HG03565 (cell line): ENCODE measurements around the gene CXCR3.
"Not testable (repeated sequence)": the region's sequence is repeated elsewhere in the genome, so short reads cannot be mapped to it uniquely, and the experiment has no call there.

Experiments
- ATAC-seq: cut with Tn5 transposase; IDR thresholded peaks from one replicate; pipeline ENCODE4 v1.9.1; 2021; ENCODE audit warnings: mild to moderate bottlenecking, moderate library complexity; ENCODE audit not compliant: unreplicated experiment

Gene CXCR3

GRCh38 chrX:71618303-71618721 is at the start of gene CXCR3:
Gene CXCR3 (minus strand): TSS chrX:71618511. CDS start chrX:71618449, 62 bp downstream.
- peak; percentile 52 for ATAC-seq

DNA sequence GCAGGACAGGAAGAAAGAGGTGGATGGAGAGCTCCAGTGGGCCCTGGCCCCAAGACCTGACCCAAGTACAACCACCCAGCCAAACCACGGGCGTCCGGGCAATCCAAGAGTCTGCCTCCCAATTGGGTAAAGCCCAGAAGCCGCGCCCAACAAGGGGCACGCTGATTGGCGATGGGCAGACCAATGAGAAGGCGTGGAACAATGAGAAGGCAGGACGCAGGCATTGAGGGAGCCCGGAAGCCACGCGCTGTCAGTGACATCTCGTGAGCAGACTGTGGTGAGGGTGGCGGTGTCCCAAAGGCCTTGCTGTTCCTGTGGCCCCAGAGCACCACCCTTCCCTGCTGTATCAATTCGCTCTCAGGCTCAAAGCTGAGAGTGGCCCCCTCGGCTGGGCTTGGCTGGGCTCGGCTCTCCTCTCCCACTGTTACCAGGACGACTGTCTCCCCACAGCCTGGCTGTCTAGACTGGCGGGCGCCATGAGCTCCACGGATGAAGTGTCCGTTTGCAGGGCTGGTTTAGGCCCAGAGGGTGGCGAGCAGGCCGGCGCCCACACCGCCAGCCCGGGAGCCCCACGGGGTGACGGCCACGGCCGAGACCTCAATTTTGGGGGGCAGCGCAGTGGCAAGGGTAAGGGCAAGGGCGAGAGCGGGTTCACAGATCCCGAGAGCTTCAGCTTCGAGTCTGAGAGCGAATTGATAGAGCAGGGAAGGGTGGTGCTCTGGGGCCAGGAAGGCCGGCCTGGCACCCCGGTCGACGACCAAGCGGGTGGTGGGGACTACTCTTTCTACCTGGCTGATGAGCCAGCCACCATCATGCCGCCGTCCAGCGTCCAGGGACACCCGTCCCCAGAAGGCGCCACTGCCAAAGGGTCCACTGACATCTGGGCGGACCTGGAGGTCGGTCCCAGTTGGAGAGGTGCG is 49.3 kb upstream of the CXCR3 start, which contains the start of gene LOC101059915:
Gene LOC101059915, plus strand, starts transcription at position 219 of the 920 bp plus-strand sequence.
- no peak for ATAC-seq

DNA sequence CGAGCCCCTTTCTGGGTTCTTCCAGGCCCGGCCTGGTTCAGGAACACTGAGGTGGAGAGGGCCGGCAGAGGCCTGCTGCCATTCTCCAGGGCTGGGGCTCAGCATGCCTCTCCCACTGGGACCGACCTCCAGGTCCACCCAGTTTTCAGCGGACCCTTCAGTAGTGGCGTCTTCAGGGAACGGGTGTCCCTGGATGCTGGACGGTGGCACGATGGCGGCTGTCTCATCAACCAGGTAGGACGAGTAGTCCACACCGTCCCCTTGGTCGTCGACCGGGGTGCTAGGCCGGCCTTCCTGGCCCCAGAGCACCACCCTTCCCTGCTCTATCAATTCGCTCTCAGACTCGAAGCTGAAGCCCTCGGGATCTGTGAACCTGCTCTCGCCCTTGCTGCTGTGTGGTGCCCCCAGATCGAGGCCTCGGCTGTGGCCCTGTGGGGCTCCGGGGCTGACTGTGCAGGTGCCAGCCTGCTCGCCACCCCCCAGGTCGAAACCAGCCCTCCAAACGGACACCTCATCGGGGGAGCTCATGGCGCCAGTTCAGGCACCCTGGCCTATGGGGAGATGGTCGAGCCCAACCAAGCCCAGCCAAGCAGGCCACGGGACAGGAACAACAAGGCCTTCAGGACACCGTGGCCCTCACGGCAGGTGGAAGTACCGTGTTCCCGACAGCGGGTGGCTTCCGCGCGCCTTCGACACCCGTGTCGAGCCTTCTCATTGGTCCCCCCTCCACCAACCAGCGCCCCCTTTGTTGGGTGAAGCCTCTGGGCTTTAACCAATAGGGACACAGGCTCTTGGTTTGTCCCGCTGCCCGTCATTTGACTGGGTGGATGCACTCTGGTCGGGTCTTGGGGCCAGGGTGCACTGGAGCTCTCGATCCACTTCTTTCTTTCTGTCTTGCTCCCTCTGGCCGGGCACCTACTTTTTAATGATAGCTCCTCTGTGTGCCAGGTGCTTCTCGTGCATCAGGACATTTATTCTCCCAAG is 48.2 kb upstream of the CXCR3 start:
- ATAC-seq: no peak

DNA sequence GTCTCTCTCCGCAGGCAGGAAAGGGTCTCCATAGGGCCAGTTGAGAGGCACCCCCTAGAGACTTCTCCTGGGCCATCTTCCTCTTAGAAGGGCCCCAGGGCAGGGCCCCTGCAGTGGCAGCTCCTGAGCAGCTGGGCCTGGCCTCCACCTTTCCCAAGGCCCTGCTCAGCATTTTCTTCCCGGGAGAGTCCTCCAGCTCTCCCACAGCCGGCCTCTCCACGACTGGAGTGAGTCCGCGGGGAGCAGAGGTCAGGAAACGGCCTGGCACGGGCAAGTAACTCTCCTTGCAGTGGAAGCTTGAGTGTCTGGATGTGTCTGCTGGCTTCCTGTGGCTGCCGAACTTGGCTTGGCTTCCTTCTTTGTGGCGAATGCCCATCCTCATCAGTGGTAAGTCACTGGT is 47.4 kb upstream of the CXCR3 start:
- ATAC-seq: no peak

DNA sequence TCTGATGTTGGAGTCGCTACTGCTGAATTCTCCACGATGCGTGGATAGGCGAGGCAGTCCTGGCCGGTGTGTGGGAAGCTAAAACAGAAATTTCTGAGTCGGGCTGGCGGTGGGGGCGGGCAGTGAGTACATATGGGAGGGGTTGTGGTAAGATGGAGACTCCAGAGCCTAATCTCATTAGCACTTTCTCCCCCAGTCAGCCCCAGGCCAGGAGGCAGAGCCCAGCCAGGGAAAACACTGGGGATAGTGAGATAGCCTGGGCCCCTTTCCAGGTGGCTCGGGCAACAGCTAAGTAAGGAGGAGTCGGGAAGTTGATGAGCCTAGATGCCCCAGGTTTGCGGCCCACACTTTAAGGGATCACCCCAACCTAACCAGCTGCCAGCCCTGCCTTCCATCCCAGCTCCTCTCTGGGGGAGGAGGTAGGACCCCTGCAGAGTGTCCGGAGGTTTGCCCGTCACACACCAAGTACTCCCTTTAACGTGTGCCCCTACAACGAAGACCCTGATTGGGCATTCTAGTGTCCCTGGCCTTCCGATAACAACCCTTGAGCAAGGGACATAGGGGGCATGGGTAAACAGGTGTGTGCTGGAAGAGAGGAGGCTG is 46.7 kb upstream of the CXCR3 start:
- ATAC-seq: no peak

DNA sequence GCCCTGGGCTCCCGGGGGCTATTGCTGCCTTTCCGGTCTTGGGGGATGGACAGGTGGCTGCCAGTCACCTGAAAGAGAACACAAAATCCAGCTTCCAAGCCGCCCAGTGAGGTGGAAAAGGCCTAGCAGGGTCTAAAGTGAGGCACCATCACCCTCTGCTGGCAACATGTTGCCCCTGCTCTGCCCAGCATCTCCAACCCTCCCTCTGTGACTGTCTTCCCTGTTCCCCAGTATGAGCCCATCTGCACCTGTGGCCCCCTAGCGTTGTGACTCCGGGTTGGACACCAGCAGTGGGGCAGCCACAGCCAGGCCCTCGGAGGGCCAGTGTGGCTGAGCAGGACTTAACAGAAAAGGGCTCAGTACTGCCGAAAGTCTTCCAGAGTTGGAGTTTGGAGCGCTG is 45.9 kb upstream of the CXCR3 start:
- ATAC-seq: not testable (repeated sequence)

- ATAC-seq: not testable (repeated sequence)
Measured at GRCh38 chrX:71663238-71663637, 44.9 kb upstream of the CXCR3 start.

DNA sequence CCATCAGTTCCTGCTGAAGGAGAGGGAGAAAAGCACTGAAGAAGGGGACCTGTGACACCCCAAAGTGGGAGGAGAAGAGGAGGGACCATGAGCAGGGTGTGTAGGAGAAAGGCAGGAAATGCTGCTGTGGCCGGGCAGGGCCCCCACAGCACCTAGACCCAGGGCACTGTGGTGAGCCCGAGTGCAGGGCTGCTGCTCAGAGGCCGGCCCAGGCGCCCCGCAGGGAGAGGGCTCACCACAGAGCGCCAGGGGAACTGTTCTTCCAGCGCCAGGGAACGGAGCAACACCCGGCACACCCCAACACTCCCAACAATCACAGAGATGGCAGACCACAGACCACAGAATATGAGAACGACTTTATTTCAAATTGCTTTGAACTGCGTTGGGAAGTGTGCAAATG is 44.3 kb upstream of the CXCR3 start:
- not testable (repeated sequence) for ATAC-seq

- ATAC-seq: no peak
Measured at GRCh38 chrX:71661919-71662318, 43.6 kb upstream of the CXCR3 start.

DNA sequence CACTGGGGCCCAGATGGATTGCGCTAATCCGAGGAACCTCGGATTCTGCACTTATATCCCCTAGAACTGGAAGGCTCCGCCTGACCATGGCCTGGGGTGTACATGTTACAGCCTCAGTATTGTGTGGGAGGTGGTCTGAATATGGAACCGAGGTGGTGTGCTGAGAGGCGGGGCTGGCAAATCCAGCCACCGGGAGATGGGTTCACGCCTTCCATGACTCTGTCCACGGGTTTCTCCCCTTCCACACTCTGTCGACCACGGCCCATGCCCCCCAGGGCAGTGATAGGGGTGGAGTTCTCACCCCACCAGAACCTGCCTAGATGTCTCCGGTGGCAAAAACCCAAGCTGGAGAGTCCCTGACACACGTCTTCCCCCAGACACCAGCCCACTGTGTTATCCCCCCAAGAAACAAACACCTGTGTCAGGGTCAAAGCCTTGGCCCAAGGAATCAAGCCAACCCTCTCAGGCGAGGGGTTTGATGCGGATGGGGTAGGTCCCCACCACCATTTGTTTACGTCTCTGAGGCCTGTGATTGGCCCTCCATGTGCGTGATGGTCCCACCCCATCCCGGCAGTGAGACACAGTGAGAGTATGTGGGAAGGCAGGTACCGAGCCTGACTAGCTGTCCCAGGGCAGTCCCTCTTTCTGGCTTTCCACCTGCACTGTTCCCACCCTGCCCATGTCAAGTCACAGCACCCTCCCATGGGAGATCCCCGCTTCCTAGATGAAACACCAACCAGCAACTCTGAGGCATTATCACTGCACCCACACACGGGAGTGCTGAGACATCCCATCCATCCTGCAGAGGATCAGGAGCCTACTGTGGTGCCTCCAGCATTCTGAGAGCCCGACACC is 42.5 kb upstream of the CXCR3 start:
- ATAC-seq: no peak

DNA sequence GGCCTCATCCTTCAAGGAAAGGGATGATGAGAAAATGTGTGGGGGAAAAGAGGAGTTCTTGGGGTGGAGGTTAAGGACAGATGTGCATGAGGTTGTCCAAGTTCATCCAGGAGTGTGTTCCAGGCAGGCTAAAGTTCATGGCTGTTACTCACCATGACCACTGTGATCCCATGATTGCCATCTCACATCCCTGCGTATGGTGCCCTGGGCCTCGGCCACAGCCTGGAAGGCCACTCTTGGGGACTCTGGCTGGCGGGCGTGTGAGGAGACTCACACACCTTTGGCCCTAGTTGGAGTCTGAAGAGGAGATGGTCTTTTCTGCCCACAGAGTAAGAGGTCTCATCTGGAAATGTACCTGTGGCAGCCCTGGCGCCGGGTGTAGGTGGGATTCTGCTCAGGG is 41.6 kb upstream of the CXCR3 start:
- ATAC-seq: no peak

- ATAC-seq: no peak
Measured at GRCh38 chrX:71659342-71659741, 41.0 kb upstream of the CXCR3 start.

GRCh38 chrX:71657267-71657666 is 39.0 kb upstream of the CXCR3 start:
- ATAC-seq: no peak

GRCh38 chrX:71653344-71653743 is 35.0 kb upstream of the CXCR3 start:
- ATAC-seq: no peak

GRCh38 chrX:71652405-71652804 is 34.1 kb upstream of the CXCR3 start:
- ATAC-seq: no peak

DNA sequence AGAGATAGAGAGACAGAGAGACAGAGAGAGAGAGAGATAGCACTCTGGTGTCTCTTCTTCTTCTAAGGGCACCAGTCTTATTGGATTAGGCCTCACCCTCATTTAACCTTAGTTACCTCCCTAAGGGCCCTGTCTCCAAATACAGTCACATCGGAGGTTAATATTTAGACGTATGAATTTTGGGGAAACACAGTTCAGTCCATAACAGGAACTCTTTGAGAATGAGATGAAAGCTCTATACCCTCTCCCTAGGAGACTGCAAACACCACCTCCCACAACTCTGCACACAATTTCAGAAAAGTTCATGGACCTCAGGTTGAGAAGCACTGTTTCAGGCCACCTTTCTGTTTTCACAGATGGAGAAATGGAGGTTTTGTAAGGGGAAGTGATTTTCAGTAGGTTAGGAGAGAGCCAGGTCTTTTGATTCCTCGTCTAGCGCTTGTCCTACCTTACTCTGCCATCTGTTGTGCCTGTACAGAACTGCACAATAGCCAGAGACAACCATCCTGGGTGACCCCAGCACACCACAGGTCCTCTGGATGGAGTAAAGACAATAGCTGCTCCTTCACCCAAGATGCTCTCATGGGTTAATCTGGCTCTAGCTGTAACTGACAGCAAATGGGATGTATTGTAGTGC is 32.1 kb upstream of the CXCR3 start:
- ATAC-seq: no peak

DNA sequence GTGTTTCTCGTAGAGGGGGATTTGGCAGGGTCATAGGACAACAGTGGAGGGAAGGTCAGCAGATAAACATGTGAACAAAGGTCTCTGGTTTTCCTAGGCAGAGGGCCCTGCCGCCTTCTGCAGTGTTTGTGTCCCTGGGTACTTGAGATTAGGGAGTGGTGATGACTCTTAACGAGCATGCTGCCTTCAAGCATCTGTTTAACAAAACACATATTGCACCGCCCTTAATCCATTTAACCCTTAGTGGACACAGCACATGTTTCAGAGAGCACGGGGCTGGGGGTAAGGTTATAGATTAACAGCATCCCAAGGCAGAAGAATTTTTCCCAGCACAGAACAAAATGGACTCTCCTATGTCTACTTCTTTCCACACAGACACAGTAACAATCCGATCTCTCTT is 26.1 kb upstream of the CXCR3 start:
- ATAC-seq: not testable (repeated sequence)

GRCh38 chrX:71640002-71640401 is 21.7 kb upstream of the CXCR3 start:
- no peak for ATAC-seq

DNA sequence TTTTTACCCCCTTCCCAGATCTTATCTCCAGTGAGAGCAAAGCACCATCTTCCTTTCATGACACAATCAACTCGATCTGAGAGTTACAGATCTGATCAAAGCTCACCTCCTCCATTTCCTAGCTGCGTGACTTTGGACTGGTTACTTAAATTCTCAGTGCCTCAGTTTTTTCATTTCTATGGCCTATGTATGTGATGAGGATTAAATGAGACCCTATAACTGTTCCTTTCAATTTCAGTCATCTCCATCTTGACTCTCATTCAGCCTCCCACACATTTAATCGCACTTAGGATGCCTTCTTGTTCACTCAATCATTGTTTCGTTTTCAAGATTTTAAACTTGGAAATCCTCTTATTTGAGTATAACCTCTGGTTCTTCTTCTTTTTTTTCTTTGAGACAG is 20.1 kb upstream of the CXCR3 start:
- no peak for ATAC-seq

GRCh38 chrX:71637848-71638247 is 19.5 kb upstream of the CXCR3 start:
- no peak for ATAC-seq
